CD4-positive, alpha-beta T cell treated with Interleukin-15 for 1 hour (primary cell): ENCODE results near the gene CLDN15.

Source experiments
- DNase-seq: peaks from one replicate; pipeline ENCODE4 v3.0.0-alpha.2; 2020

The CLDN15 gene

DNA sequence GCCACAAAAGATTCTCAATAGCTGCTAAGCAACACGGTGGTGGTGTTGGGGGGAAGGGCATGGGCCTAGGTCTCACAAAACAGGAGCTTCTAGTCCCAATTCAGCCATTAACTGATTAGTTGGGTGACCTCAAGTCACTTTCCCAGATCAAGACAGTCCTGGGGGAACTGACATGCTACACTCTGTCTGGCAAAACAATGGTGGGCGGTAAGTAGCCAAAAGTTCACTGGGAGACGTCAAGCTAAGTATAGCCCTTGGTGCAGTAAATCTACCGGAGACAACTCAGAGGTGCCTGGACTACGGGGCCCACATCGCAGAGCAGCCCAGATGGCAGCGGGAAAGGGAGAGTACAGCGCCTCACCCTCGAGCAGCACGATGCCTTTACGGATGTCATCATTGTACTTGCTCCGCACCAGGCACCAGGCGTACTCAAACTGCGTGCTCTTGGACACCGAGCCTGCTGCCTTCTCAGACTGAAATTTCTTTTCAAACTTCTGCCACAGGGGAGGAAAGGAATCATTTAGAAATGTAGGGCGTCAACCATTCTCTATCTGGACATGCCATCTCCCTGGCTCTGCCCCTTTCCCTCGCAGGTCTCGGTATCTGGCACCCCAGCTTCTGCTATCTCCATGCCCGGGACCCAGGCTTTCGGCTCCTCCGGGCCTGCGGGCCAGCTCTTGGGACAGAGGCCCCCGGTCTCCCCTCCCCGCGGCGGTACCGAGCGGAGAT, 6.2 kb upstream of the CLDN15 start:
- DNase-seq, result no peak

DNA sequence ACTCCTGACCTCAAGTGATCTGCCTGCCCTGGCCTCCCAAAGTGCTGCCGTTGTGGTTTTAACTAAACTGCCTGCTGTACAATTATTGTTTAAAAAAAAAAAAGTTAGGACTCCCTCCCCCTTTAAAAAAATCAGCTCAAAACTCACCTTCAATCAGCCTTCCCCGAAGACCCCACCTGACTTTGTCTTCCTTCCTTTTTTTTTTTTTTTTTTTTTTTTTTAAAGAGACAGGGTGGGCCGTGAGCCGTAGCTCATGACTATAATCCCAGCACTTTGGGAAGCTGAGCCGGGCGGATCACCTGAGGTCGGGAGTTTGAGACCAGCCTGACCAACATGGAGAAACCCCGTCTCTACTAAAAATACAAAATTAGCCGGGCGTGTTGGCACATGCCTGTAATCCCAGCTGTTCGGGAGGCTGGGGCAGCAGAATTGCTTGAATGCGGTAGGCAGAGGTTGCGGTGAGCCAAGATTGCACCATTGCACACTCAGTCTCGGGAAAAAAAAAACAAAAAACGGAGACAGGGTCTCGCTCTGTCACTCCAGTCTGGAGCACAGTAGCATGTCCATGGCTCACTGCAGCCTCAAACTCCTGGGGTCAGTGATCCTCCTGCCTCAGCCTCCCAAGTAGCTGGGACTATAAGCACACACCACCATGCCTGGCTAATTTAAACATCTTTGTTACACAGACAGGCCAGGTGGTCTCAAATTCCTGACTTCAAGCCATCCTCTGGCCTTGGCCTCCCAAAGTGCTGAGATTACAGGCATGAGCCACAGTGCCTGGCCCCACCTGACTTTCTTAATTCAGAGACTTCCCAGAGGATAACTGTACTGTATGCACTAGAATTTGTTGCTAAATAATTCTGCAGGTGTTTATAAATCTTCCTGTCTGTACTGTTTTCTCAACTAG, 4.1 kb upstream of the CLDN15 start:
- DNase-seq, result no peak

DNA sequence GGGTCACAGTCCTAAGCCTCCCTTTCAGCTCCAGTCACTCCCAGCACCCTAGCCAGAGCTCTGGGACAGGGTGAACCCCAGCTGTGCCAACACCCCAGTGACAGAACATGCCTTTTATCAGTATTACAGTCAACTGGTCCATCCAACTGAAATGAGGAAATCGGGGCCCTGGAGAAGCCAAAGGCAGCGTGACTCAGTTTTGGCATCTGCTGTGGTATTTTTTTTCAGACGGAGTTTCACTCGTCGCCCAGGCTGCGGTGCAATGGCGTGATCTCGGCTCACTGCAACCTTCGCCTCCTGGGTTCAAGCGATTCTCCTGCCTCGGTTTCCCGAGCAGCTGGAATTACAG, 3.4 kb upstream of the CLDN15 start:
- DNase-seq, result no peak

DNA sequence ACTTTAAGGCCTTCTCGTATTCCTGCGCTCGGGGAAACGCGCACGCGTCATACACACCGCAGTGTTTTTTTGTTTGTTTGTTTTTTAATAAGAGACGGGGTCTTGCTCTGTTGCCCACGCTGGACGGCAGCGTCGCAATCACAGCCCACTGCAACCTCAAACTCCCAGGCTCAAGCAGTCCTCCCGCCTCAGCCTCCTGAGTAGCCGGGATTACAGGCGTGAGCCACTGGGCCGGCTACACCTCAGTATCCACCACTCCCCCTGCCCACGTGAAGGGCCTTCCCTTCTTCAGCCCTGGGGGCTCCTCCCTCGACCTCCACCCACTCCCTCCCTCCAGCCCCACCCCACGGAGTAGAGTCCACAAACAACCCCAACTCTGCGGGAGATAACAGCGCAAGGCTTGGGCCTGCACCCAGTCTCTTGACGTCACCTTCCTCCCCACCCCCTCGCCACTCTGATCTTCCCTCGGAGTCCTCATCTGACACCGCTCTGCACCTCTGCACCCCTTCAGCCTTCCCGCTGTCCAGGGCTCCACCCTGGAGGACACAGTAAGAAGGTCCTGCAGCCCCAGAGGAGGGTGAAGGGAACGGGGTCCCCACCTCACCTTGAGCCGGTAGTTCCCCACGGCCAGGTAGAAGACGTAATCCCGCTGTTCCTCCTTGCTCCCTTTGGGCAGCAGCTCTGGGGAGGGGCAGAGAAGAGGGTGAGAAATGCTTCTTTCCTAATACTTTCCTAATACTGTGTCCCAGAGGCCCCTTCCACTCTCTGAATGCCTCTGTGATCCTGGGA, 2.8 kb upstream of the CLDN15 start:
- DNase-seq, result no peak

- no peak for DNase-seq
Measured at GRCh38 chr7:101239951-101240220, 2.3 kb upstream of the CLDN15 start.

- no peak for DNase-seq
Measured at GRCh38 chr7:101239191-101239950, 1.8 kb upstream of the CLDN15 start.

GRCh38 chr7:101238226-101239182, 902 bp upstream of the CLDN15 start:
- no peak for DNase-seq

DNA sequence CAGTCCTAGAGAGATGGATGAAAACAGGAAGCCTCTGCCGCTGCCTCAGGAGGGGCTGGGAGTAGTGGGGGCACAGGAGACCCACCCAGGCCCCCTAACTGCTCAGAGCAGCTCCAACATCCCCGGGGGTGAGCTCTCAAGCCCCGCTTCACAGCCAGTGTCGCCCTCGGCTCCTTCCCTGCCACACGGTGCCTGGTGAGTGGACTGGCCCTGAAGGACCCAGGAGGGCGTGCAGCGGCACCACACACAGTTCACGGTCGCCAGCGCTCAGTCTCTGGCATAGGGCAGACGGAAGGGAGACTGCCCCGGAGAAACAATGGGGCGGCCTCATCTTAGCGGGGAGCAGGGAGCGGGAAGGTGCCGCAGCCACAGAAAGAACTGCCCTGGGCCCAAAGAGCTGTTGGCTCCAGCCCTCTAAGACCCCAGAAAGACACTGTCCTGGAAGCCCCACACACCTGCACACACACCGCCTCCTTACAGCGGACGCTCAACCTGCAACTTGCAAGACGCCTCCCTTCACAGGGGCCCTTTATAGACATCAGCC, 1.2 kb downstream of the CLDN15 start:
- DNase-seq, result no peak

DNA sequence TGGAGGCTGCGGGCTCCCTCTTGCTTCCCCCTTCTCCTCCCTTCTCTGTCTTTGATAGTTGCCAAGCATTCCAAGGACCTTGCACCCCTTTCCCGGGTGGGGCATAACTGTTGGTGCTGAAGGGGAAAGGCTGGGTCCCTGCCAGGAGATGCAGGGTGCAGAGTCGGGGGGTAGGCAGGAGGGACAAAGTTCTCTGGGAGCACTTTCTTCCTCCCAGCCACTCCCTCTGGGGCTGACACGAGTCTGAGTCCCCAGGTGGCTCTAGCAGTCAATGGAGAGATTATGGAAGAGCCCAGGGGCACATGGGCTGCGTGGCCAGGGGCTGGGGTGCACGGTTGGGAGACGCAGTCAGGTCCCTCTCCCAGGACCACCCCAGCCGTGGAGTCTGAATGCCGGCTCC, 2.1 kb downstream of the CLDN15 start:
- DNase-seq, result no peak

GRCh38 chr7:101235050-101235449, 2.6 kb downstream of the CLDN15 start:
- no peak for DNase-seq

- no peak for DNase-seq
Measured at GRCh38 chr7:101234636-101235035, 3.0 kb downstream of the CLDN15 start.

DNA sequence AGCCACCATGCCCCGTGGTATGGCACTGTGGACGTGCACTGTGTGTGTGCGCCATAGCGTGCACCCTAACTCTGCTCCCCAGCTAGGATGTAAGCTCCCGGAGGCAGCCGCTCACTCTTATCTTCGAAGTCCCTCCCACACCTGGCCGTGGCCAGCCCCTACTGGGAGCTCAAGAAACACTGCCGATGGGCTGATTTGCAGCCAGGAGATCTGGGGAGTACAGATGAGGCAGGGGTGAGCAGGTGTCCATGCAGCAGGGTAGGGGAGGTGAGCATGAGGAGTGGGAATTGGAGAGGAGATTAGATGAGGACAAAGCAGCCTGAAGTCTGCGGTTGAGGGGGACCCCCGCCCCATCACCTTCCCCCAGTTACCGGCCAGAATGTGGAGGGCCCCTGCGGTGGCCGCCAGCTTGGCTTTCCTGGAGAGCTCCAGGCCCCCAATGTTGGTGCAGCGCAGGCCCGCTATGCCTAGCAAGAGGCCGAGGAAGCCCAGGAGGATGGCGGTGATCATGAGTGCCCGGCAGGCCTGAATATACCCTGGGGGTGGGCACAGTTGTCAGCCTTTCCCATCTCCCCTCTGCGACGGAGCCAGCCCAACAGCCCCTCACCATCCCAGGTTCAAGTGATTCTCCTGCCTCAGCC, 3.6 kb downstream of the CLDN15 start:
- DNase-seq, result no peak

GRCh38 chr7:101232141-101232850, 5.3 kb downstream of the CLDN15 start:
- DNase-seq, result no peak

DNA sequence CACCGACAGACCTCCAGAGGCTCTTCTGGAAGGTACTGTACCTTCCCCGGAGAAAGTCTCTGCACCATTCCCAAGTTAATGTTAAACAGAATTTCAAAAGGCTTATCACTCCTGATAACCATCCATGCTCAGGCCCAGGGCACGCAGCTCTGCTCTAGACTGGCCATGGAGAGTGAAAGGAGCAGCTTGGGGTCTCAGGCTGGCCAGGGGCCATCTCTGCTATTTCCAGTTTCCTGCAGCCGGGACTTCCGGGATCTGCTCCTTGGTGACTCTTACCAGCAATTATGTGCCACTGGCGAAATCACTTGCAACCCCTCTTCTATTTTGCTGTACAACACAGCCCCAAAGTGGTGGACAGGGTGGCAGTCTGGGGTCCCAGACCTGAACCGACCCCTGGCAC, 6.0 kb downstream of the CLDN15 start:
- no peak for DNase-seq

- no peak for DNase-seq
Measured at GRCh38 chr7:101226721-101227120, 10.9 kb downstream of the CLDN15 start.

DNA sequence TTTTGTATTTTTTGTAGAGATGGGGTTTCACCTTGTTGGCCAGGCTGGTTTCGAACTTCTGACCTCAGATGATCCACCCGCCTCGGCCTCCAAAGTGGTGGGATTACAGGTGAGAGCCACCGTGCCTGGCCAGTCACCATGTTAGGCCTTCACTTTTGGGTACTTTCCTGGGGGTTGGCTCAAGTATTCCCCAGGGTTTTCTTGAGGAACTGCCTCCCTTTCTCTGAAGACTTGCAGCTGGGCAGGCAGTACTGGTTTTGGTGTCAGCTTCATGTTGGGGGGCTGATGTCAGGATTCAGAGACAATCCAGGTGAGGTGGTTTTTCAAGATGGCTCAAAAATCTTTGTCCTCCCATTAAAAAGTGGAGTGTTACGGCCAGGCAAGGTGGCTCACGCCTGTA, 12.0 kb downstream of the CLDN15 start:
- DNase-seq, result no peak

GRCh38 chr7:101223528-101223927, 14.1 kb downstream of the CLDN15 start:
- DNase-seq, result no peak

DNA sequence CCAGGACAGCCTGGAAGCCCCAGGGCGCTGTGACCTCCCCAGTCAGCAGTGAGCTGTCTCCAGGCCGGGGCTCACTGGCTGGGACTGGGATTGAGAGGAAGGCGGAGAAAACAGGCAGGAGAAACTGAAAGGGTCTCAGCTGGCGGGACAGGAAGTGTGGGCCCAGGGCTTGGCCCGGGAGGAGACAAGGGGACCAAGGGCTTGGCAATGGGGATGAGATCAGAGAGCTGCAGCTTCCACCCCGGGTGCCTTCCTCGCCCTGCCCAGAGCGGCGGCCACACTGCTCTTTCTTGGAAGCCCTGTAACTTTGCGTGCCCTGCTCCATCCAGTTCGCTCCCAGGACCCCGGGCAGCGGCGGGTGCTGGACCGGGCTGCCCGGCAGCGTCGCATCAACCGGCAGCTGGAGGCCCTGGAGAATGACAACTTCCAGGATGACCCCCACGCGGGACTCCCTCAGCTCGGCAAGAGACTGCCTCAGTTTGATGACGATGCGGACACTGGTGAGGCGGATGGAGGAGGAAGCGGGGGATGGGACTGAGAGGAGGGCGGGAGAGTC, 15.2 kb downstream of the CLDN15 start:
- DNase-seq, result no peak

- no peak for DNase-seq
Measured at GRCh38 chr7:101220295-101220694, 17.3 kb downstream of the CLDN15 start.
